Activated CD4-positive, CD25-positive, alpha-beta regulatory T cell (primary cell): ENCODE measurements around the gene THPO.
"Not testable (repeated sequence)": the region's sequence is repeated elsewhere in the genome, so short reads cannot be mapped to it uniquely, and the experiment has no call there.

Source experiments
- DNase-seq, 4 experiments: peaks; one replicate each; lab custom pipeline; 2025; lab: John Stamatoyannopoulos, UW

The THPO gene

DNA sequence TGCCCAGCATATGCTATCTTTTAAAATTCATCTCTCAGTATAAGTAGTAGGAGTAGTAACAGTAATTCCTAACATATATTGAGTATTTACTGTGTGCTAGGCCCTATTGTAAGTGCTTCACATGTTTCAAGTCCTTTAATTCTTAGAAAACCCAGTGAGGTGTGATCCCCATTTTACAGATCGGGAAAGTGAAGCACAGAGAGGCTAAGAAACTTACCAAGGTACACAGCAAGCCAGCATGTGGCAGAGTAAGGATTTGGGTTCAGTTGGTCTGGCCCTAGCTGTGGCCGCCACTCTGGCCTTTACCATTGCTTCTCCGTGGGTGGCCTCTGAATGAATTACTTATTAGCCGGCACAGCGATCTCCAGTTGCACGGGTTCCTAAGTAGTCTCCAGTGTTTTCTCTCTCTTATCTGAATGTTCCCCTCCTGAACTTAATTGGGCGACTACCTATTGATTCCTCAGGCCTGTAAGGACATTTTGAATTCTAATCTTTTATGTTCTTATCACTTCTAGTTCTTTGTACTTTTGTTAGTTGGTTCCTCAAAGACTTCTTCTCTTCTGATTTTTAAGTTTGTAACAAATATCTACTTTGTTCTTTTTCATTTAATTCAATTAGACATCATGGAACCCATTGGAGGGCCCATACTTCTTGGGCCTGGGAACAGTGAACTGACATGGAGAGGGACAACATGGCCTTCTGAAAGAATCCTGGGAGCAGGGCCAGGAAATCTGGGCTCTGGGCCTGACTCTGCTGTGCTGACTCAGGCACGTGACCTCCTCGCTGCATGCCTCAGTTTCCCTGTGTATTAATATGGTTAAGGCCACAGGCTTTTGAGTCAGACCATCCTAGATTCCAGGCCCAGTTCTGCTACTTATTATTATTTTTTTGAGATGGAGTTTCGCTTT, 28.2 kb downstream of the THPO start:
- DNase-seq: no peak

GRCh38 chr3:184348057-184348382, 30.0 kb downstream of the THPO start:
- DNase-seq: no peak

DNA sequence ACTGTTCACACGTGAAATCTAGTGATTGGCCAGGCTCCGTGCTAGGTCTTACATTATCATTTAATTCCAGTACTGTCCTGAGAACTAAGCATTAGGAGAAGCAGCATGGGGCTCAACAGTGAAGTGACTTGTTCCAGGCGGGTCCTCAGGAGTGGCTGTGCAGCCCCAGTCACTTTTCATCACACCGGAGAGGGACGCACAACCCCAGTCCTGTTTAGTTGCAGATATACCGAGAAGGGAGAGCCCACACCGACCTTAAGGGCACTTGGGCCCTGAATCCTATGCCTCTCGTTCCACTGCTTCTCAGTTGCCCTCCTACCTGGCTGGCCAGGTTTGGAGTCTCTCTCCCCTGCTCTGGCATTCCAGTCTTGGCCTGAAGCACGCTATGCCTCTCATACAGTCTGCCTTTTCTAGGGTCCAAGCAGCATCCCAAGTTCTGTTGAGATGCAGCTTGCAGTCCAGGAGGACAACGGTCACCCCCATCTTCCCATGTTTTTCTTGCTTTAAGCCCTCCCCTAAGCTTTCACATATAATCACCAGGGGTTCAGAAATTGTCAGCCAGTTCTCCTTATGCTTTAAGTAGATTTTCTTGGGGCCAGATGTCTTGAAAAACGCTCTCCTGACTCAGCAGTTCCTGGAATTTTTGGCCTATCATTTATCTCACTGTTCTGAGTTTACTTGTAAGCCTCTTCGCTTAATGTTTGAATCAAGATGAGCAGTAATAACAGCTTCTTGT, 30.5 kb downstream of the THPO start:
- no peak for DNase-seq

DNA sequence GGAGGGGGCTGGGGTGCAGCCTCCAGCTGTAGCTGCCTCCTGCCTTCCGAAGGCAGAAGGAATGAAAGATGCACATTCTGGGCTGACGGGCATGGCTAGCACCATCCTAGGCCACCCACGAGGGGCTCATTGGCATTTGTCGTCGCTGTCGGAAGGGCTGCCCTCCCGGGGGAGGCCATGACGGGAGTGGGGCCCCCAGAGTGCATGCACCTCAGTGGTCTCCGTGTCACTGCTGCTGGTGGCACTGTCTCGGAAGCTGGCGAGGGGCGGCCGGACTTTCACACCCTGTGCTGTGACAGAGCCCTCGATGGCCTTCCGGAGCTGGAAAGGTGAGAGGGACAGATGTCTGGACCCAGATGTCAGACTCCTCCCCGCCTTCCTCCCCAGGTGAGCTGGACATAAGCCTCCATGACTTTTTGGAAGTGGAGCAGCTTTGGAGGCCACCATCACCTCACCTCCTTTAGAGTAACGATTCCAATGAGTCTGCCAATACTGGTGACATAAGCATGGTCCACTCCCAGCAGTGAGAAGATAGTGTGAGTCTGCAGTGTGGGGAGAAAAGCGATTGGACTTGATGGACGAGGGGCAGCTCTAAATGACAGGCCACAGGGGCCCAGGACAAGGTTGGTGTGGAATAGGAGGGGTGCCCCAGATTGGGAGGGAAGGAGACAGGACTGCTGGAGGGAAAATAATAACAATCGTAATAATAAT, 31.4 kb downstream of the THPO start:
- no peak for DNase-seq

DNA sequence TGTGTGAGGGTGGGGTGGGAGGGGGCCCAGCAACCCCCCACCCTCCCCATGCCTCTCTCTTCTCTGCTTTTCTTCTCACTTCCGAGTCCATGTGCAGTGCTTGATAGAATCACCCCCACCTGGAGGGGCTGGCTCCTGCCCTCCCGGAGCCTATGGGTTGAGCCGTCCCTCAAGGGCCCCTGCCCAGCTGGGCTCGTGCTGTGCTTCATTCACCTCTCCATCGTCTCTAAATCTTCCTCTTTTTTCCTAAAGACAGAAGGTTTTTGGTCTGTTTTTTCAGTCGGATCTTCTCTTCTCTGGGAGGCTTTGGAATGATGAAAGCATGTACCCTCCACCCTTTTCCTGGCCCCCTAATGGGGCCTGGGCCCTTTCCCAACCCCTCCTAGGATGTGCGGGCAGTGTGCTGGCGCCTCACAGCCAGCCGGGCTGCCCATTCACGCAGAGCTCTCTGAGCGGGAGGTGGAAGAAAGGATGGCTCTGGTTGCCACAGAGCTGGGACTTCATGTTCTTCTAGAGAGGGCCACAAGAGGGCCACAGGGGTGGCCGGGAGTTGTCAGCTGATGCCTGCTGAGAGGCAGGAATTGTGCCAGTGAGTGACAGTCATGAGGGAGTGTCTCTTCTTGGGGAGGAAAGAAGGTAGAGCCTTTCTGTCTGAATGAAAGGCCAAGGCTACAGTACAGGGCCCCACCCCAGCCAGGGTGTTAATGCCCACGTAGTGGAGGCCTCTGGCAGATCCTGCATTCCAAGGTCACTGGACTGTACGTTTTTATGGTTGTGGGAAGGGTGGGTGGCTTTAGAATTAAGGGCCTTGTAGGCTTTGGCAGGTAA, 32.5 kb downstream of the THPO start:
- DNase-seq: no peak

DNA sequence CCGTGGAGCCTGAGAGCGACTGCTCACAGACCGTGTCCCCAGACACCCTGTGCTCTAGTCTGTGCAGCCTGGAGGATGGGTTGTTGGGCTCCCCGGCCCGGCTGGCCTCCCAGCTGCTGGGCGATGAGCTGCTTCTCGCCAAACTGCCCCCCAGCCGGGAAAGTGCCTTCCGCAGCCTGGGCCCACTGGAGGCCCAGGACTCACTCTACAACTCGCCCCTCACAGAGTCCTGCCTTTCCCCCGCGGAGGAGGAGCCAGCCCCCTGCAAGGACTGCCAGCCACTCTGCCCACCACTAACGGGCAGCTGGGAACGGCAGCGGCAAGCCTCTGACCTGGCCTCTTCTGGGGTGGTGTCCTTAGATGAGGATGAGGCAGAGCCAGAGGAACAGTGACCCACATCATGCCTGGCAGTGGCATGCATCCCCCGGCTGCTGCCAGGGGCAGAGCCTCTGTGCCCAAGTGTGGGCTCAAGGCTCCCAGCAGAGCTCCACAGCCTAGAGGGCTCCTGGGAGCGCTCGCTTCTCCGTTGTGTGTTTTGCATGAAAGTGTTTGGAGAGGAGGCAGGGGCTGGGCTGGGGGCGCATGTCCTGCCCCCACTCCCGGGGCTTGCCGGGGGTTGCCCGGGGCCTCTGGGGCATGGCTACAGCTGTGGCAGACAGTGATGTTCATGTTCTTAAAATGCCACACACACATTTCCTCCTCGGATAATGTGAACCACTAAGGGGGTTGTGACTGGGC, 33.3 kb downstream of the THPO start:
- DNase-seq: no peak

GRCh38 chr3:184343200-184343876, 34.7 kb downstream of the THPO start:
- no peak for DNase-seq

DNA sequence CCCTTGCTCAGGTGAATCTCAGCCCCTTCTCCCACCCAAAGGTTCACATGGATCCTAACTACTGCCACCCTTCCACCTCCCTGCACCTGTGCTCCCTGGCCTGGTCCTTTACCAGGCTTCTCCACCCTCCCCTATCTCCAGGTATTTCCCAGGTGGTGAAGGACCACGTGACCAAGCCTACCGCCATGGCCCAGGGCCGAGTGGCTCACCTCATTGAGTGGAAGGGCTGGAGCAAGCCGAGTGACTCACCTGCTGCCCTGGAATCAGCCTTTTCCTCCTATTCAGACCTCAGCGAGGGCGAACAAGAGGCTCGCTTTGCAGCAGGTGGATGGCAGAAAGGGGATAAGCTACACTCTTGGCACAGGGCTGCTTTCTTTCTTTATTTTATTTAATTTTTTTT, 36.1 kb downstream of the THPO start:
- no peak for DNase-seq

- not testable (repeated sequence) for DNase-seq
Measured at GRCh38 chr3:184339451-184340135, 38.4 kb downstream of the THPO start.

DNA sequence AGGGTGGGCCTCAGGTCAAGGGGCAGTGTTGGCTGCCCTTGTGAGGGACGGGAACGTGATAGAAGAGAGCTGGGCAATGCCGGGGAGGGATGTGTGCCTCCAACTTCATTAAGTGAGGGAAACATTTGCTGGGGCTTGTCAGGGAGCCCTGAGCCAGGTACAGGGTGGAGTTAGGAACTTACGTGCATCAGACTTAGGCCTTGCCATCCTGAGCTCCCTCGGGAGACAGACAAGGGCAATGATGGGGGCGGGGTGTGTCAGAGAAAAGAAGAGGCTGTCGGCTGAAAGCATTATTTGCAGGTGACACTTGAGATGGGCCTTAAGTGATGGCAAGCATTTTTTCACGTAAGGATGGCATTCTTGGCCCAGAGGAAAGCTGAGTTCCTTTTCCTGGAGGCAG, 39.0 kb downstream of the THPO start:
- DNase-seq: no peak

DNA sequence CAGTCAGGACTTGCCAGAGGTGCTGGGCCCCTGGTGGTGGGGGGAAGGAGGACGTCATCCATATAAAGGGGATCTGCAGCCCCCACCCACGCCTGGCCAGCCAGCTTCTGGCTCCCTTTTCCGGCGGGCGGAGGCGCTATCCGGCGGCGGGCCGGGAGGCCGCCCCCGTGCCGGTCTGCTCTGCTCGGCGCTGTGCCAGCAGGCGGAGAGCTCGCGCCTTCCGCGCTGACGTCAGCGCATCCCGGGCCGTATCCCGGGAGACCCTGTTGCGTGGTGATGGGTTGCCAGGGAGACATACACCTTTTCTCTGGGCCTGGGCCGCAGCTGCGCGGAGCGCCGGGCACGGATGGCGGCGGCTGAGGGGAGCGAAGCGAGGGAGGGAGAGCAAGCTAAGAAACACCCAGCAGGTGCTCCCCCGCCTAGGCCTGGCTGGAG, 39.5 kb downstream of the THPO start:
- DNase-seq: no peak

- DNase-seq: no peak
Measured at GRCh38 chr3:184337981-184338380, 40.0 kb downstream of the THPO start.

- DNase-seq: no peak
Measured at GRCh38 chr3:184337399-184337714, 40.6 kb downstream of the THPO start, which contains the start of gene FAM131A. FAM131A (plus strand) TSS chr3:184337600; CDS start chr3:184337631, 31 bp downstream.

DNA sequence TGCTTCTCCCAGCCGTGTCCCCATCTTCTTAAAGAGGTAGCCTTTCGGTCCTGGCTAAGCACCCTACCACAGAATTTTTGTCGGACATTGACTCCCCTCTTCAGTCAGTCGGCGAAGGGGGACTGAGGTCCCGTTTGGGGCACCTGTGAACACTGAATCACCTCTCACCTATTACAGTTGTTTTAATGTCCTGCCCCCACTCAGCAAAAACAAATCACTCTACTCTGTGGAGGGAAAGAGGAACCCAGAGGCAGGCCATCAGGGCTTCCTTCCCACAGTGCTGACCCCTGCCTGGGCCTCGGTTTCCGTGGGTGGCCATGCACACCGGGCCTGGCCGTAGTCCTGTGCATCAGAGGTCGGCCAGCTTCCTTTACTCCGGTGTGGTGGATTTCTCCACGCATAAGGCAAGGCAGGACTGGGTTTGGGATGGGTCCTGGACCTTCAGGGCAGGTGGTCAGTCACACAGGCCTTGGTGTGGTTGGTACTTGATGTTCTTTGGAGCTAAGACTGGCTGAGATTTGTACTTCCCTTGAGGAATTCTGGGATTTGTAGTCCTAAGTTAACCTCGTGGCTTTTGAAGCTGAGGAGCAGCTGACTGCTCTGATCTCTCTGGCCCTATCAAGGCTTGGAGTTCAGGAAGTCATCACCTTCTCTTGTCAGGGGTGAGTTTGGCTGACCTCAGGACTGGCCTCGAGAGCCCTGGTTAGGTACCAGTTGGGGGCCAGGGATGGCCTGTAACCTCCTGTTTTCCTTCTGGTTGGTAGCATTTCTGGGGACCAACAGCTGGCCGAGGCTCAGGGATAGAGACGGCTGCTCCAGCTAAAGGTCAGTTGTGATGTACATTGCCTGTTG, 41.2 kb downstream of the THPO start:
- no peak for DNase-seq

- DNase-seq: peak; percentile 72 to 78 (median 75)
Measured at GRCh38 chr3:184335661-184336546, 42.1 kb downstream of the THPO start.

DNA sequence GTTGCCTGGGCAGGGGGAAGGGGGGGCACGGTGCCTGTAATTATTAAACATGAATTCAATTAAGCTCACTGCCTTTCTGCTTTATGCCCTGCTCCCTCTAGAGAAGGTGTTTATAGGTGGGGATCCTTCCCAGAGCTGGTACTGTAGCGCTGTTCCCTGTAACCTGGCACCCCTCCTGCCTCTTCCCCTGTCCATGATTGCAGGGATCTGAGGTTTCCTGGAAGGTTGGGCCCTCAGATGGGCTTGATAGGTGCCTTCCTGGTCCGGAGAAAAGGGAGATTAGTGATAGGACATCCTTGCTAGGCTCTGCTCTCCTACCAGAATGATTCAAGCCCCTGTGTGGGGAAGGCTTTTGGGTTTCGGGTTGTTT, 42.7 kb downstream of the THPO start:
- DNase-seq: no peak

- peak in 1 of 4 experiments; percentile 22 for DNase-seq
Measured at GRCh38 chr3:184334470-184335158, 43.4 kb downstream of the THPO start.
